Uterus (tissue), 2 donors: Measurements from ENCODE around the gene ZNF574.

ENCODE experiments used
- POLR2A ChIP-seq, 2 donors: fragments of 450-650 bp; IDR thresholded peaks; one replicate each; pipeline ENCODE4 v1.6.1; 2016; ENCODE audit warnings: antibody characterized with exemption in 2 of 2, mild to moderate bottlenecking in 1 of 2, moderate library complexity in 1 of 2
- TF ChIP-seq, protein P1 (sequence below), 4 experiments: fragments of 200-600 bp in 2 of 4; fragments of 450-650 bp in 2 of 4; sonication (generic) in 2 of 4; IDR thresholded peaks; one replicate each; pipeline ENCODE4 v1.5.1; 2016 to 2019; ENCODE audit warnings: antibody characterized with exemption in 4 of 4, mild to moderate bottlenecking in 2 of 4, moderate library complexity in 1 of 4

GRCh38 chr19:42091742-42092141, 15.8 kb downstream of the ZNF574 start:
- TF ChIP-seq POLR2A (IDR thresholded peaks at IDR 0.05): no peak
- TF ChIP-seq, protein P1, sequence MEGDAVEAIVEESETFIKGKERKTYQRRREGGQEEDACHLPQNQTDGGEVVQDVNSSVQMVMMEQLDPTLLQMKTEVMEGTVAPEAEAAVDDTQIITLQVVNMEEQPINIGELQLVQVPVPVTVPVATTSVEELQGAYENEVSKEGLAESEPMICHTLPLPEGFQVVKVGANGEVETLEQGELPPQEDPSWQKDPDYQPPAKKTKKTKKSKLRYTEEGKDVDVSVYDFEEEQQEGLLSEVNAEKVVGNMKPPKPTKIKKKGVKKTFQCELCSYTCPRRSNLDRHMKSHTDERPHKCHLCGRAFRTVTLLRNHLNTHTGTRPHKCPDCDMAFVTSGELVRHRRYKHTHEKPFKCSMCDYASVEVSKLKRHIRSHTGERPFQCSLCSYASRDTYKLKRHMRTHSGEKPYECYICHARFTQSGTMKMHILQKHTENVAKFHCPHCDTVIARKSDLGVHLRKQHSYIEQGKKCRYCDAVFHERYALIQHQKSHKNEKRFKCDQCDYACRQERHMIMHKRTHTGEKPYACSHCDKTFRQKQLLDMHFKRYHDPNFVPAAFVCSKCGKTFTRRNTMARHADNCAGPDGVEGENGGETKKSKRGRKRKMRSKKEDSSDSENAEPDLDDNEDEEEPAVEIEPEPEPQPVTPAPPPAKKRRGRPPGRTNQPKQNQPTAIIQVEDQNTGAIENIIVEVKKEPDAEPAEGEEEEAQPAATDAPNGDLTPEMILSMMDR (IDR thresholded peaks at IDR 0.05): no peak
